Measurements from ENCODE around the gene ZNF512. TPM values are rescaled to one million over a fixed set of nuclear protein-coding genes. Genes with fewer than 3 reads are reported as not detected.

ZNF512 gene
- total and polyA plus RNA-seq, 2 of the 13 experiments (the other 11 are each of a cell fraction or from before 2014, with no cell fraction given): 29.8 to 31.0 TPM

GRCh38 chr2:27661371-27661770, 78.5 kb downstream of the ZNF512 start:
- no peak for FAIRE-seq

GRCh38 chr2:27663285-27664153, 80.7 kb downstream of the ZNF512 start, which contains the start of the genes SLC4A1AP and SUPT7L:
SLC4A1AP (plus strand) TSS chr2:27663889; CDS start chr2:27663915, 26 bp downstream.
SUPT7L (minus strand) TSS chr2:27663614; CDS start chr2:27662192, 1,422 bp downstream.
- POLR2A ChIA-PET: interaction anchor here (0.6 to 2.3 kb wide), 16 partner anchors 9 to 745 kb away, joined by 3 to 26 read pairs (median 5); partner anchors contain the start of genes CCDC121, GPN1, NRBP1 and PPM1G
- FAIRE-seq: peak; percentile 57
- ATAC-seq: peak; percentile 88
- Histone ChIP-seq H3K79me2 (ENCODE audit: insufficient read depth, low read length) (peaks cover 46% of the 10 kb centered on the region), H4K20me1 (ENCODE audit: insufficient read depth, low read length) (no peaks in the 10 kb centered on the region), H3K9me3 (ENCODE audit: low read length) (no peaks in the 10 kb centered on the region), H3K9ac (ENCODE audit: insufficient read depth, low read depth, low read length) (peak within 1 kb of the TSS; percentile 90), H3K4me2 (ENCODE audit: low read depth, low read length) (peak within 1 kb of the TSS; percentile 87), H3K4me3 (replicated peaks in 1 of 3; ENCODE audit: insufficient read depth in 1 of 3, low read depth in 2 of 3, low read length in 3 of 3) (peak within 1 kb of the TSS; percentile 81 to 94 (median 84)), H3K36me3 (replicated peaks in 1 of 2; ENCODE audit: control insufficient read depth in 1 of 2, insufficient read depth in 2 of 2, low read length in 2 of 2) (peaks cover 16 to 39% of the 10 kb centered on the region in 2 experiments), H2AFZ (ENCODE audit: low read length) (peak within 1 kb of the TSS; percentile 96), H3K27ac (ENCODE audit: extremely low read length, insufficient read depth, low read length) (peak within 1 kb of the TSS; percentile 83), H3K27me3 (ENCODE audit: control insufficient read depth in 1 of 2, insufficient read depth in 2 of 2, low read length in 2 of 2) (no peaks in the 10 kb centered on the region; a peak in 1 of 5 replicates), H3K4me1 (ENCODE audit: insufficient read depth, low read length) (peaks cover 28% of the 10 kb centered on the region)
- intact Hi-C loops (cut with micrococcal nuclease; ENCODE audit: unreplicated experiment) (loop anchor here (1.0 to 5.0 kb wide), 3 partner anchors 36 to 342 kb away; partner anchors contain the start of genes CCDC121, GPN1 and PPM1G), in situ Hi-C loops (cut with HindIII; ENCODE audit: extremely low pct_ligation_motif_present, low pct_unique_long_range_greater_than_20kb) (no loop called here)
- WGBS (ENCODE audit: low lambda C conversion rate): under 1% methylated on average over 47 of the region's 56 CpGs
- CTCF ChIA-PET (ENCODE audit: low intra/inter-chr PET ratio, low total read pairs): interaction anchor here (1.8 kb wide), 1 partner anchor 20 kb away, joined by 8 read pairs; no protein-coding TSS in a partner anchor
- BruUV-seq (replicated peaks): TSS peak; percentile 85
- peak; percentile 88 for DNase-seq (ENCODE audit: low spot score)
- TF ChIP-seq FOXO4 (CRISPR knock-in tag; conservative IDR thresholded peaks at IDR 0.05) (no peak), DRAP1 (CRISPR knock-in tag; IDR thresholded peaks at IDR 0.05) (peak; percentile 66; the same call in 1 of the 2 replicates), ZNF841 (CRISPR knock-in tag; IDR thresholded peaks at IDR 0.05; ENCODE audit: borderline replicate concordance) (no peak), MED8 (CRISPR knock-in tag; IDR thresholded peaks at IDR 0.05; ENCODE audit: insufficient replicate concordance) (peak; percentile 79), ATF3 (CRISPR knock-in tag; IDR thresholded peaks at IDR 0.05) (no peak; the same call in 1 of the 2 replicates), ZNF784 (CRISPR knock-in tag; IDR thresholded peaks at IDR 0.05; ENCODE audit: borderline replicate concordance) (peak; percentile 97), JUNB (CRISPR knock-in tag; IDR thresholded peaks at IDR 0.05; ENCODE audit: borderline replicate concordance) (no peak; the same call in 1 of the 2 replicates), NPAS2 (CRISPR knock-in tag; IDR thresholded peaks at IDR 0.05; ENCODE audit: borderline replicate concordance) (no peak), ZNF383 (CRISPR knock-in tag; IDR thresholded peaks at IDR 0.05; ENCODE audit: borderline replicate concordance) (no peak)

More at GRCh38 chr2:27661371-27661770, 78.5 kb downstream of the ZNF512 start:
- no peak overlapping the region for H3K4me3 ChIP-seq (replicated peaks in 1 of 3; ENCODE audit: insufficient read depth in 1 of 3, low read depth in 2 of 3, low read length in 3 of 3)
- H3K4me2 ChIP-seq (ENCODE audit: low read depth, low read length): no peak overlapping the region
- peaks cover 28% of the 10 kb centered on the region for H3K4me1 ChIP-seq (ENCODE audit: insufficient read depth, low read length)
- H2AFZ ChIP-seq (ENCODE audit: low read length): no peak overlapping the region
- DNase-seq (ENCODE audit: low spot score) (no peak), ATAC-seq (no peak)
- in situ Hi-C loops (cut with HindIII; ENCODE audit: extremely low pct_ligation_motif_present, low pct_unique_long_range_greater_than_20kb) (no loop called here), intact Hi-C loops (cut with micrococcal nuclease; ENCODE audit: unreplicated experiment) (loop anchor here (5.0 kb wide), 2 partner anchors 34 to 254 kb away; partner anchors contain the start of genes CCDC121, GPN1 and PPM1G)
- TF ChIP-seq ZNF674 (CRISPR knock-in tag; IDR thresholded peaks at IDR 0.05; ENCODE audit: low read depth) (no peak), MAFF (IDR thresholded peaks at IDR 0.05; ENCODE audit: low read depth, low read length) (peak; percentile 97), MAX (IDR thresholded peaks at IDR 0.05) (no peak), MAFK (conservative IDR thresholded peaks at IDR 0.05 in 1 of 2, IDR thresholded peaks at IDR 0.05 in 1 of 2; ENCODE audit: low read length in 2 of 2) (peak; percentile 96 to 98)
- H3K9ac ChIP-seq (ENCODE audit: insufficient read depth, low read depth, low read length): no peak overlapping the region
- peaks cover 17 to 46% of the 10 kb centered on the region in 2 experiments for H3K36me3 ChIP-seq (replicated peaks in 1 of 2; ENCODE audit: control insufficient read depth in 1 of 2, insufficient read depth in 2 of 2, low read length in 2 of 2)
- ChIA-PET POLR2A (no interaction called here), CTCF (ENCODE audit: low intra/inter-chr PET ratio, low total read pairs) (no interaction called here)
- H3K27me3 ChIP-seq (ENCODE audit: control insufficient read depth in 1 of 2, insufficient read depth in 2 of 2, low read length in 2 of 2): no peaks in the 10 kb centered on the region; a peak in 1 of 5 replicates
- no TSS peak for BruUV-seq (replicated peaks)
- H3K9me3 ChIP-seq (ENCODE audit: low read length): no peaks in the 10 kb centered on the region
- H3K79me2 ChIP-seq (ENCODE audit: insufficient read depth, low read length): peaks cover 46% of the 10 kb centered on the region
- no peaks in the 10 kb centered on the region for H4K20me1 ChIP-seq (ENCODE audit: insufficient read depth, low read length)
- 95% methylated on average over 1 of the region's 1 CpG for WGBS (ENCODE audit: low lambda C conversion rate)
- no peak overlapping the region for H3K27ac ChIP-seq (ENCODE audit: extremely low read length, insufficient read depth, low read length)
